ENCODE data around the gene HS6ST3.

DNA sequence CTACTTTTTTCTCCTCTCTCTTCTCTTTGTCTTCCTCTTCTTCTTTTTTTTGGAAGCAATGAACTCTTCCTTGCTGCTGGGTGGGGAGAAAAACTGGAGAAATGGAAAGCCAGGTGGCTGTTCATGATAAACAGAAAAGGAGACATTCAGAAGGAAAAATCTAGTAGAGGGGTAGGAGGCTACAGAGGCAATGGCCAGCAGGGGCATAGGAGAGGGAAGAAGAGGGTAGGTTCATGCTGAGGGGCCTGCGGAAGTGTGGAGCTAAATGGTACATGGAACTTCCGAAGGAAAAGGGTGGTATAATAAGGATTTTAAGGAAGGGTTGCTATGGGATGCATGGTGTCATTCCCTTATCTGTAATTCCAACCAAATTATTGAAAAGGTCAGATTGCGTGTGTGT is 17.5 kb upstream of the HS6ST3 start:
- TF ChIP-seq, protein P1, sequence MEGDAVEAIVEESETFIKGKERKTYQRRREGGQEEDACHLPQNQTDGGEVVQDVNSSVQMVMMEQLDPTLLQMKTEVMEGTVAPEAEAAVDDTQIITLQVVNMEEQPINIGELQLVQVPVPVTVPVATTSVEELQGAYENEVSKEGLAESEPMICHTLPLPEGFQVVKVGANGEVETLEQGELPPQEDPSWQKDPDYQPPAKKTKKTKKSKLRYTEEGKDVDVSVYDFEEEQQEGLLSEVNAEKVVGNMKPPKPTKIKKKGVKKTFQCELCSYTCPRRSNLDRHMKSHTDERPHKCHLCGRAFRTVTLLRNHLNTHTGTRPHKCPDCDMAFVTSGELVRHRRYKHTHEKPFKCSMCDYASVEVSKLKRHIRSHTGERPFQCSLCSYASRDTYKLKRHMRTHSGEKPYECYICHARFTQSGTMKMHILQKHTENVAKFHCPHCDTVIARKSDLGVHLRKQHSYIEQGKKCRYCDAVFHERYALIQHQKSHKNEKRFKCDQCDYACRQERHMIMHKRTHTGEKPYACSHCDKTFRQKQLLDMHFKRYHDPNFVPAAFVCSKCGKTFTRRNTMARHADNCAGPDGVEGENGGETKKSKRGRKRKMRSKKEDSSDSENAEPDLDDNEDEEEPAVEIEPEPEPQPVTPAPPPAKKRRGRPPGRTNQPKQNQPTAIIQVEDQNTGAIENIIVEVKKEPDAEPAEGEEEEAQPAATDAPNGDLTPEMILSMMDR (conservative IDR thresholded peaks at IDR 0.05 in 1 of 2, IDR thresholded peaks at IDR 0.05 in 1 of 2; ENCODE audit: low read depth in 1 of 2, low read length in 2 of 2): no peak
- TF ChIP-seq EZH2 (IDR thresholded peaks at IDR 0.05; ENCODE audit: low read length, missing control alignments): no peak
